Measurements from ENCODE around the gene ELN.
"Not testable (repeated sequence)": the region's sequence is repeated elsewhere in the genome, so short reads cannot be mapped to it uniquely, and the experiment has no call there.

ELN gene

DNA sequence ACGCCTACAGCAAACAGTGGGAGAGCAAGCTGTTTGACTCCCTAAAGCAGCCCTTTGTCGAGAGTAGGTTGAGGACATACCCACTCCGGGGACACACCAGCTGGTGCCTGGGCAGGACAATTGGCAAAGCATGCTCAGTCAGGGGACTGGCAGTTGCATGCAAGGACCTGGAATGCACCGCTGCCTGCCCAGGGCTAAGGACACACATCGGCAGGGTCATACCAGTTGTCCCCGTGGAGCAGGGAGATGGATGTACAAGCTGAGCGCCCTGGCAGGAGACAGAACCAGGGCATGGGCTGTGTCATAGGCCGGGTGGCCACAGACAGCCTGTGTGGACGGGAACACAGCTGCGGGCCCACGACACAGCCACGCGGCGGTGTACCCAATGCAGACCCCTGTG is 18.3 kb upstream of the ELN start:
- Histone ChIP-seq H3K4me3 (peak overlapping the region; percentile 39), H3K27ac (peak overlapping the region; percentile 61 to 97)
- TF ChIP-seq, protein P1, sequence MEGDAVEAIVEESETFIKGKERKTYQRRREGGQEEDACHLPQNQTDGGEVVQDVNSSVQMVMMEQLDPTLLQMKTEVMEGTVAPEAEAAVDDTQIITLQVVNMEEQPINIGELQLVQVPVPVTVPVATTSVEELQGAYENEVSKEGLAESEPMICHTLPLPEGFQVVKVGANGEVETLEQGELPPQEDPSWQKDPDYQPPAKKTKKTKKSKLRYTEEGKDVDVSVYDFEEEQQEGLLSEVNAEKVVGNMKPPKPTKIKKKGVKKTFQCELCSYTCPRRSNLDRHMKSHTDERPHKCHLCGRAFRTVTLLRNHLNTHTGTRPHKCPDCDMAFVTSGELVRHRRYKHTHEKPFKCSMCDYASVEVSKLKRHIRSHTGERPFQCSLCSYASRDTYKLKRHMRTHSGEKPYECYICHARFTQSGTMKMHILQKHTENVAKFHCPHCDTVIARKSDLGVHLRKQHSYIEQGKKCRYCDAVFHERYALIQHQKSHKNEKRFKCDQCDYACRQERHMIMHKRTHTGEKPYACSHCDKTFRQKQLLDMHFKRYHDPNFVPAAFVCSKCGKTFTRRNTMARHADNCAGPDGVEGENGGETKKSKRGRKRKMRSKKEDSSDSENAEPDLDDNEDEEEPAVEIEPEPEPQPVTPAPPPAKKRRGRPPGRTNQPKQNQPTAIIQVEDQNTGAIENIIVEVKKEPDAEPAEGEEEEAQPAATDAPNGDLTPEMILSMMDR (IDR thresholded peaks at IDR 0.05), result no peak
- DNase-seq (ENCODE audit: low spot score), result peak; percentile 91

DNA sequence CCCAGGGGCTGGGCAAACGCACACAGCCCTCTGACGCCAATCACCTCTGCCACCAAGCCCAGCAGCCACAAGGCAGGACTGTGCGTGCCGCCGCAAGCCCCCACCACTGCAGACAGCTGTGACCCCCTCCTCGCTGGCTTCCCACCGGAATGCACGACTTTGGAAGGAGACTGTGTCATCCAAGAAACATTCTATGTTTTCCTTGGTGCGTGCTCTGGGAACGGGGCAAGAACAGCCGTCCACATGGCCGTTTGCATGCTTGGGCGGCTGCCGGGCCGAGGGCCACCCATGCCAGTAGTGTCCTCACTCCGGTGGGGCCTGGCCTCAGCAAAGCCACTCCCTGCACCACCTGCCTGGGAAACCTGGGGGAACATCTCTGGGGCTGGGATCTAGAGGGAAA is 17.6 kb upstream of the ELN start:
- TF ChIP-seq, protein P1 (IDR thresholded peaks at IDR 0.05), result no peak
- H3K4me3 ChIP-seq, result peak overlapping the region; percentile 39
- DNase-seq (ENCODE audit: low spot score), result peak; percentile 94
- peak overlapping the region; percentile 86 to 97 for H3K27ac ChIP-seq

DNA sequence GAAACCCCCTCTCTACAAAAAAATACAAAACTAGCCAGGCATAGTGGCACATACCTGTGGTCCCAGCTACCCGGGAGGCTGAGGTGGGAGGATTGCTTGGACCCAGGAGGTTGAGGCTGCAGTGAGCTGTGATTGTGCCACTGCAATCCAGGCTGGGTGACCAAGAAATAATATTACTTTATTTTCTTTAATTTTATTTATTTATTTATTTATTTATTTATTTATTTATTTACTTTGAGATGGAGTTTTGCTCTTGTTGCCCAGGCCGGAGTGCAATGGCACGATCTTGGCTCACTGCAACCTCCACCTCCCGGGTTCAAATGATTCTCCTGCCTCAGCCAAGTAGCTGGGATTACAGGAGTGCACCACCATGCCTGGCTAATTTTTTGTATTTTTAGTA is 16.6 kb upstream of the ELN start:
- H3K27ac ChIP-seq, result peak overlapping the region; percentile 86 to 97
- H3K4me3 ChIP-seq; DNase-seq (ENCODE audit: low spot score): not testable (repeated sequence)

DNA sequence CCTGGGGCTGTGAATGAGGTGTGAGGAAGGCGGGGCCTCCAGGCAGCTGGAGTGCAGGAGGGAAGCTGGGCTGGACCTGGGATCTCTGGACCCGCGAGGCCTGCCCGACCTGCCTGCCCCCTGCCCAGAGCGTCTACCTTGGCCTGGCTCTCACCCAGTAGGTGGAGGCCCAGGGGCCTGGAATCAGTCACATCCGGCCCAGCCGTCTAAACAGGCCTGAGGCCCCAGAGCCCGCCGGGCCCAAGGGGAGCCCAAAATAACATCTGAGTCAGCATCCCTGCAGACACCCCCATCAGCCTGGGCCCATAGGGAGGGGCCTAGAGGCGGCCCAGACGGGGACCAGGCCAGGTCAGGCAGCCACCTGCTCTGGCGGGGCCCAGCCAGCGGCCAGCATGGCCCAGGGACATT is 15.1 kb upstream of the ELN start:
- Histone ChIP-seq H3K27ac (peak overlapping the region; percentile 86 to 97), H3K4me3 (no peak overlapping the region)
- no peak for DNase-seq (ENCODE audit: low spot score)
- TF ChIP-seq, protein P1 (IDR thresholded peaks at IDR 0.05), result no peak

DNA sequence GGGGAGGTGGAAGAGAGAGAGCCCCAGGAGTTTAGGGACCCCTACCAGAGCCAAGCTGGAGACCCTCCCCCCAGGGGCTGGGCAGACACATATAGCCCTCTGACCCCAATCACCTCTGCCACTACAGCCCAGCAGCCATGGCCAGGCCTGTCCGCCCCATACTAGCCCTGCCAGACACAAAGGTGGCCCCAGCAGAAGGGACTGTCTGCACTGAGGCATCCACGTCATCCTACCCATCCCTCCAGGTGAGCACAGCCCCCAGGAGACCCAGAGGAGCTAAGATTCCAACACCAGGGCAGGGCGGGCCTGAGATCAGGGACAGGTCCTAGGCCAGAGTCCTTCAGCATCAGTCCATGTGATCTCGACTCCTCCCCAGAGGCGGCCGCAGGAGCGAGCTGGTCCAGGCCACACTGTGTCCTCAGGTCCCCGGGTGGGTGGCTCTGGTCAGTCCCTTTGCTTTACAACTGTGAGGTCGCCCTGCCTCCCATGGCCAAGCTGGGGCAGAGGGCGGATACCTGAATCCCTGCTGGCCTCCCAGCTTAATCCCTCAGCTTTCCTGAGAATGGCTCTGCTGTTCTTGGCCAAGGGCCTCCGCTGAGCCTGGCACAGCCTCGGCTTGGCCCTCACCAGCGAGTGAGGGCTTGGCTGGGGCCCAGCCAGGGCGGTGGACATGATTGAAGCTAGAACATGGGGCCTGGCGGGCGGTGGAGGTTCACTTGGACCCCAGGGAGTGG is 14.3 kb upstream of the ELN start:
- TF ChIP-seq, protein P1 (IDR thresholded peaks at IDR 0.05), result no peak

DNA sequence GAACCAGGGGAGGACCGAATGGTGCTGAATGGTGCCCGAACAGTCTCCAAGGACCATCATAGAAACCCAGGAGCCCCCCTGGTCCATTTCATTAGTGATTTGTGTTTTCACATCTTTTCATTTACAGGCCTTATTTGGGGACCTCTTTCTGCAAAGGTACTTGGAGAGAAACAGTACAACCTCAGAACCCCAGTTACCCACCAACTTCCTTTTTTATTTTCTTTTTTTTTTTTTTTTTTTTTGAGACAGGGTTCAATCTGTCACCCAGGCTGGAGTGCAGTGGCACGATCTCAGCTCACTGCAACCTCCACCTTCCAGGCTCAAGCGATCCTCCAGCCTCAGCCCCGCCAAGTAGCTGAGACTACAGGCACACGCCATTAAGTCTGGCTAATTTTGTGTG is 13.0 kb upstream of the ELN start:
- TF ChIP-seq, protein P1 (IDR thresholded peaks at IDR 0.05), result no peak
- no peak overlapping the region for H3K4me3 ChIP-seq
- H3K27ac ChIP-seq, result peak overlapping the region; percentile 86 to 97
- no peak for DNase-seq (ENCODE audit: low spot score)

More for the DNA sequence above, 14.3 kb upstream of the ELN start:
- Histone ChIP-seq H3K27ac (peak overlapping the region; percentile 86 to 97), H3K4me3 (no peak overlapping the region)
- peak; percentile 95 for DNase-seq (ENCODE audit: low spot score)

DNA sequence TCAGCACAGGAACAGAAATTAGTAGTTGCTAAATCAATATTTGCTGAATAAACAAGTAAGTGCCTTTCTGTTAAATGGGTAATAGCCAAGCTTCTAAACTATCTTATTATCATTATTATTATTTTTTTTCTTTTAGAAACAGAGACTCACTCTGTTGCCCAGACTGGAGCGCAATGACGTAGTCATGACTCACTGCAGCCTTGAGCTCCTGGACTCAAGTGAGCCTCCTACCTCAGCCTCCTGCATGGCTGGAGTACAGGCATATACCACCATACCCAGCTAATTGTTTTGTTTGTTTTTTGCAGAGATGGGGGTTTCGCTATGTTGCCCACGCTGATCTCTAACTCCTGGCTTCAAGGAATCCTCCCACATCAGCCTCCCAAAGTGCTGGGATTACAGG is 12.3 kb upstream of the ELN start:
- Histone ChIP-seq H3K27ac (peak overlapping the region in 1 of 2 donors; percentile 1), H3K4me3 (no peak overlapping the region)
- DNase-seq (ENCODE audit: low spot score), result no peak
- TF ChIP-seq, protein P1 (IDR thresholded peaks at IDR 0.05), result no peak
